K562 (cell line): Measurements from ENCODE around the gene KLHL29. TPM values are rescaled to one million over a fixed set of nuclear protein-coding genes. Genes with fewer than 3 reads are reported as not detected.

Source experiments
- ATAC-seq: fragments of 200-7000 bp; cut with Tn5 transposase; 3 replicates; pipeline ENCODE4 v1.9.1; 2020; ENCODE audit warnings: moderate library complexity
- BruUV-seq: library from RNA; stranded (reverse); fragments of 400-500 nt; replicated peaks from 2 replicates; lab custom pipeline; 2021; lab: Mats Ljungman, UMichigan
- CTCF ChIA-PET: fragments of 300-600 bp; formaldehyde crosslinking; extraction: SDS; loops from one replicate; lab custom pipeline; 2021; ENCODE audit warnings: low intra/inter-chr PET ratio; lab: Yijun Ruan, JAX
- POLR2A ChIA-PET: fragments of 300-600, 350-650 bp; sonication (Branson Sonifier 250); formaldehyde crosslinking; extraction: SDS; loops from one replicate; lab custom pipeline; 2021; ENCODE audit warnings: antibody characterized with exemption, inconsistent platforms; lab: Yijun Ruan, JAX
- DNase-seq, 4 experiments: peaks; one replicate each; pipeline versions ENCODE4 v3.0.0 to v3.0.0-alpha.2; 2011 to 2018; ENCODE audit warnings: low spot score in 3 of 4, mixed read lengths in 3 of 4; ENCODE audit errors: extremely low read depth in 1 of 4
- FAIRE-seq: peaks from 2 replicates; lab custom pipeline; 2011; peaks lifted over from hg19 to GRCh38; lab: Jason Lieb, UNC
- H2AFZ ChIP-seq: 2 replicates; pipeline ENCODE4 v1.6.0; 2011; ENCODE audit warnings: low read depth, low read length, control low read depth, inconsistent platforms
- H3K27ac ChIP-seq: fragments of 200-600 bp; 3 replicates; pipeline ENCODE4 v1.8.0; 2011; ENCODE audit warnings: low read depth, mild to moderate bottlenecking, control low read depth, inconsistent platforms, low read length, moderate library complexity, mixed read lengths; ENCODE audit errors: extremely low read depth
- H3K27me3 ChIP-seq, 2 experiments: fragments of 300-600 bp in 1 of 2; 2 replicates in 1 of 2; 3 replicates in 1 of 2; pipeline versions ENCODE4 v1.6.0 to v1.8.0; 2011; ENCODE audit warnings: inconsistent platforms in 2 of 2, low read length in 2 of 2, mild to moderate bottlenecking in 1 of 2, mixed read lengths in 1 of 2, moderate library complexity in 1 of 2; ENCODE audit not compliant: control insufficient read depth in 2 of 2, insufficient read depth in 2 of 2
- H3K36me3 ChIP-seq: fragments of 300-600 bp; 3 replicates; pipeline ENCODE4 v1.8.0; 2011; ENCODE audit warnings: mild to moderate bottlenecking, low read length, inconsistent platforms; ENCODE audit not compliant: control insufficient read depth, insufficient read depth
- H3K4me1 ChIP-seq, 2 experiments: fragments of 200-600 bp in 1 of 2; replicated peaks in 1 of 2; 2 replicates in 1 of 2; 3 replicates in 1 of 2; pipeline versions ENCODE4 v1.5.1 to v1.8.0; 2011; ENCODE audit warnings: inconsistent platforms in 2 of 2, low read length in 2 of 2, mild to moderate bottlenecking in 1 of 2, mixed read lengths in 1 of 2, moderate library complexity in 1 of 2; ENCODE audit not compliant: control insufficient read depth in 2 of 2, insufficient read depth in 2 of 2
- H3K4me2 ChIP-seq: 2 replicates; pipeline ENCODE4 v1.6.1; 2011; ENCODE audit warnings: low read length, control low read depth, inconsistent platforms, mixed read lengths; ENCODE audit not compliant: insufficient read depth
- H3K4me3 ChIP-seq: fragments of 200-600 bp; sonication (generic), shearing (Covaris generic); 2 replicates; pipeline ENCODE4 v1.5.1; 2016; ENCODE audit warnings: control low read depth, inconsistent platforms
- H3K79me2 ChIP-seq: fragments of 200-600 bp; 3 replicates; pipeline ENCODE4 v1.8.0; 2011; ENCODE audit warnings: low read length, inconsistent platforms; ENCODE audit not compliant: control insufficient read depth, insufficient read depth
- H3K9ac ChIP-seq, 2 experiments: 2 replicates each; pipeline versions ENCODE4 v1.6.0 to v1.6.1; 2011; ENCODE audit warnings: low read depth in 2 of 2, low read length in 2 of 2, control low read depth in 1 of 2, inconsistent platforms in 1 of 2, mild to moderate bottlenecking in 1 of 2, mixed read lengths in 1 of 2; ENCODE audit not compliant: insufficient read depth in 1 of 2
- H3K9me1 ChIP-seq: one replicate; pipeline ENCODE4 v1.6.0; 2011; ENCODE audit warnings: inconsistent platforms, mild to moderate bottlenecking, low read length, moderate library complexity; ENCODE audit not compliant: control insufficient read depth, insufficient read depth
- H3K9me3 ChIP-seq: replicated peaks from 2 replicates; pipeline ENCODE4 v1.5.1; 2011; ENCODE audit warnings: low read depth, low read length, inconsistent platforms; ENCODE audit not compliant: control insufficient read depth, insufficient read depth
- H4K20me1 ChIP-seq: replicated peaks from 2 replicates; pipeline ENCODE4 v1.6.1; 2011; ENCODE audit warnings: low read length, inconsistent platforms, mixed read lengths; ENCODE audit not compliant: control insufficient read depth, insufficient read depth
- CREBBP ChIP-seq: IDR thresholded peaks from one replicate; pipeline ENCODE4 v1.6.1; 2012; ENCODE audit warnings: low read depth, mild to moderate bottlenecking, control low read depth, inconsistent platforms, low read length
- HLTF ChIP-seq: fragments of 450-650 bp; IDR thresholded peaks from 2 replicates; pipeline ENCODE4 v1.6.1; 2016
- KLF16 ChIP-seq: IDR thresholded peaks from 2 replicates; pipeline ENCODE4 v1.6.1; 2016; ENCODE audit warnings: antibody characterized with exemption
- MECOM ChIP-seq: fragments of 250-450 bp; sonication (Bioruptor Pico); IDR thresholded peaks from 2 replicates; pipeline ENCODE4 v1.8.0; 2022; ENCODE audit warnings: inconsistent platforms
- PRPF4 ChIP-seq: fragments of 200-400 bp; formaldehyde crosslinking; IDR thresholded peaks from one replicate; pipeline ENCODE4 v1.6.1; 2017; ENCODE audit warnings: low read length, low read depth, mild to moderate bottlenecking; ENCODE audit not compliant: insufficient read depth, poor library complexity, severe bottlenecking
- RB1 ChIP-seq: fragments of 450-650 bp; IDR thresholded peaks from 2 replicates; pipeline ENCODE4 v1.6.1; 2017; ENCODE audit warnings: low read depth, mild to moderate bottlenecking
- SP2 ChIP-seq: IDR thresholded peaks from 2 replicates; pipeline ENCODE4 v1.6.1; 2011; ENCODE audit warnings: mild to moderate bottlenecking, low read depth, low read length, moderate library complexity; ENCODE audit not compliant: poor library complexity, severe bottlenecking; ENCODE audit errors: extremely low read depth
- STAG1 ChIP-seq: sonication (generic); formaldehyde crosslinking; IDR thresholded peaks from 2 replicates; pipeline ENCODE4 v1.5.0; 2020; ENCODE audit warnings: missing genetic modification reagents, borderline replicate concordance
- TRIM24 ChIP-seq, 2 experiments: fragments of 450-650 bp; IDR thresholded peaks; 2 replicates each; pipeline ENCODE4 v1.6.1; 2016
- ZNF133 ChIP-seq: fragments of 250-450 bp; sonication (Bioruptor Pico); IDR thresholded peaks from 2 replicates; pipeline ENCODE4 v1.4.0; 2020; ENCODE audit warnings: mild to moderate bottlenecking
- ZNF140 ChIP-seq: fragments of 250-450 bp; sonication (Bioruptor Pico); IDR thresholded peaks from 2 replicates; pipeline ENCODE4 v1.8.0; 2021; ENCODE audit warnings: moderate library complexity, mild to moderate bottlenecking, inconsistent platforms
- ZNF174 ChIP-seq: fragments of 250-450 bp; sonication (Bioruptor Pico); IDR thresholded peaks from 2 replicates; pipeline ENCODE4 v1.4.0; 2020; ENCODE audit warnings: mild to moderate bottlenecking
- ZNF384 ChIP-seq: IDR thresholded peaks from 2 replicates; pipeline ENCODE4 v1.6.1; 2012; ENCODE audit warnings: low read depth, low read length, improper control_type of control experiment
- WGBS: fragments of 100-300 bp; shearing (Covaris generic); methylation state at CpG from one replicate; pipeline ENCODE4 v1.1.6; 2016; ENCODE audit warnings: low coverage, mixed read lengths; ENCODE audit not compliant: insufficient coverage; ENCODE audit errors: missing lambda C conversion rate; 5-methylcytosine and 5-hydroxymethylcytosine counted together
- in situ Hi-C: fragments of 300-500 bp; cut with MboI; formaldehyde crosslinking; loops from 4 replicates; pipeline ENCODE4 v1.15.0; 2018; ENCODE audit warnings: inconsistent platforms, mixed read lengths
- intact Hi-C: fragments of 100-400 bp; cut with micrococcal nuclease; formaldehyde crosslinking; loops from 2 replicates; pipeline ENCODE4 v1.14.2; 2022
- polyA plus RNA-seq, 8 experiments: library from polyadenylated mRNA; depleted of rRNA in 4 of 8; stranded (reverse) in 5 of 8; unstranded in 3 of 8; fragments of >200 nt; fragmentation: Nextera tagmentation in 2 of 8; fragmentation: Illumina TruSeq in 1 of 8; extraction: Ambion mirVana in 2 of 8; extraction: Trizol in 1 of 8; gene quantifications; 2 replicates each; pipeline versions ENCODE4 v1.2.1 to v1.2.3, GENCODE V29; 2011 to 2014; ENCODE audit warnings: inconsistent platforms in 1 of 8, missing spikeins in 1 of 8
- total RNA-seq, 7 experiments: library from RNA; depleted of rRNA in 6 of 7; stranded (reverse); fragments of >200 nt in 6 of 7; fragmentation: Illumina TruSeq in 2 of 7; extraction: Trizol in 2 of 7; gene quantifications; 2 replicates each; pipeline versions ENCODE4 v1.2.1 to v1.2.3, GENCODE V29; 2011 to 2021; ENCODE audit warnings: low replicate concordance in 1 of 7

KLHL29 gene
- total and polyA plus RNA-seq, 9 of the 15 experiments (the other 6 are each of a cell fraction or from before 2014, with no cell fraction given), result 0.03 to 0.31 (median 0.08) TPM; not detected in 1

GRCh38 chr2:23520256-23520655 is 135.3 kb downstream of the KLHL29 start:
- Histone ChIP-seq H3K9me1 (no peaks in the 10 kb centered on the region), H3K4me1 (no peaks in the 10 kb centered on the region), H3K79me2 (no peaks in the 10 kb centered on the region), H3K9me3 (no peaks in the 10 kb centered on the region), H3K4me2 (no peak overlapping the region), H2AFZ (no peak overlapping the region), H3K27me3 (peaks cover 28 to 78% of the 10 kb centered on the region in 2 experiments), H4K20me1 (0 out of 2 replicates have a peak, but pooled peaks cover 4% of the 10 kb centered on the region), H3K36me3 (no peaks in the 10 kb centered on the region), H3K9ac (no peak overlapping the region), H3K4me3 (no peak overlapping the region), H3K27ac (no peak overlapping the region)
- ChIA-PET POLR2A (interaction anchor here (0.6 kb wide), 1 partner anchor 11 kb away, joined by 3 read pairs; no protein-coding TSS in a partner anchor), CTCF (no interaction called here)
- FAIRE-seq (no peak), DNase-seq (no peak), ATAC-seq (no peak)
- 4% methylated on average over 5 of the region's 5 CpGs for WGBS
- no TSS peak for BruUV-seq
- in situ Hi-C loops, result no loop called here
- intact Hi-C loops, result no loop called here
- TF ChIP-seq MECOM (no peak), ZNF133 (CRISPR knock-in tag) (no peak), HLTF (no peak), ZNF174 (CRISPR knock-in tag) (no peak), KLF16 (no peak)

GRCh38 chr2:23521060-23521459 is 136.1 kb downstream of the KLHL29 start:
- CTCF ChIA-PET, result no interaction called here
- Histone ChIP-seq H3K27me3 (peaks cover 30 to 78% of the 10 kb centered on the region in 2 experiments), H2AFZ (no peak overlapping the region), H3K79me2 (no peaks in the 10 kb centered on the region), H3K9me1 (no peaks in the 10 kb centered on the region), H4K20me1 (0 out of 2 replicates have a peak, but pooled peaks cover 4% of the 10 kb centered on the region), H3K4me3 (no peak overlapping the region), H3K9ac (no peak overlapping the region), H3K9me3 (no peaks in the 10 kb centered on the region), H3K36me3 (no peaks in the 10 kb centered on the region), H3K4me1 (no peaks in the 10 kb centered on the region), H3K27ac (no peak overlapping the region), H3K4me2 (no peak overlapping the region)
- in situ Hi-C loops (no loop called here), intact Hi-C loops (no loop called here)
- POLR2A ChIA-PET, result no interaction called here
- ATAC-seq, result no peak
- no peak for FAIRE-seq
- no peak for DNase-seq
- WGBS, result 0% methylated on average over 7 of the region's 7 CpGs
- BruUV-seq, result no TSS peak
- TF ChIP-seq SP2 (no peak), PRPF4 (no peak), TRIM24 (IDR thresholded peaks at IDR 0.05) (no peak), STAG1 (CRISPR knock-in tag) (no peak), ZNF140 (no peak), RB1 (no peak), ZNF384 (no peak), CREBBP (no peak)
